Measurements from ENCODE around the gene CLSTN2. TPM values are rescaled to one million over a fixed set of nuclear protein-coding genes. Genes with fewer than 3 reads are reported as not detected.

The CLSTN2 gene
- total and polyA plus RNA-seq, 8 donors, result 0.31 to 1.1 (median 0.61) TPM

- intact Hi-C loops (cut with DNase I), result no loop called here
- no peaks in the 10 kb centered on the region for H3K36me3 ChIP-seq
- DNase-seq, result no peak
- no peak for ATAC-seq
- no peak overlapping the region for H3K27ac ChIP-seq
- no peaks in the 10 kb centered on the region for H3K4me1 ChIP-seq
- no peaks in the 10 kb centered on the region for H3K9me3 ChIP-seq
- H3K4me3 ChIP-seq, result no peak overlapping the region
- TF ChIP-seq CTCF (IDR thresholded peaks at IDR 0.05), result no peak
- H3K27me3 ChIP-seq, result no peaks in the 10 kb centered on the region
Observed at GRCh38 chr3:140096037-140096436, 161.1 kb downstream of the CLSTN2 start.

- ATAC-seq (no peak), DNase-seq (no peak)
- H3K4me3 ChIP-seq, result no peak overlapping the region
Observed at GRCh38 chr3:140097874-140098635, 163.1 kb downstream of the CLSTN2 start.

GRCh38 chr3:140100479-140100878 lies 165.5 kb downstream of the CLSTN2 start:
- intact Hi-C loops (cut with DNase I), result no loop called here
- Histone ChIP-seq H3K4me3 (no peak overlapping the region), H3K27ac (no peak overlapping the region), H3K27me3 (no peaks in the 10 kb centered on the region), H3K36me3 (no peaks in the 10 kb centered on the region), H3K9me3 (no peaks in the 10 kb centered on the region), H3K4me1 (no peaks in the 10 kb centered on the region)
- no peak for TF ChIP-seq CTCF (IDR thresholded peaks at IDR 0.05)
- DNase-seq, result no peak
- no peak for ATAC-seq

More at GRCh38 chr3:140097874-140098635, 163.1 kb downstream of the CLSTN2 start:
- no peaks in the 10 kb centered on the region for H3K27me3 ChIP-seq
- H3K4me1 ChIP-seq, result no peaks in the 10 kb centered on the region
- intact Hi-C loops (cut with DNase I), result no loop called here
- no peak overlapping the region for H3K27ac ChIP-seq
- TF ChIP-seq CTCF (IDR thresholded peaks at IDR 0.05), result no peak
- no peaks in the 10 kb centered on the region for H3K36me3 ChIP-seq
- H3K9me3 ChIP-seq, result no peaks in the 10 kb centered on the region

GRCh38 chr3:140103166-140103565 lies 168.2 kb downstream of the CLSTN2 start:
- H3K4me1 ChIP-seq, result no peaks in the 10 kb centered on the region
- H3K9me3 ChIP-seq, result no peaks in the 10 kb centered on the region
- H3K27ac ChIP-seq, result no peak overlapping the region
- H3K36me3 ChIP-seq, result no peaks in the 10 kb centered on the region
- ATAC-seq (no peak), DNase-seq (no peak)
- H3K27me3 ChIP-seq, result no peaks in the 10 kb centered on the region
- intact Hi-C loops (cut with DNase I), result no loop called here
- TF ChIP-seq CTCF (IDR thresholded peaks at IDR 0.05), result no peak
- H3K4me3 ChIP-seq, result no peak overlapping the region

GRCh38 chr3:140103986-140104645 lies 169.1 kb downstream of the CLSTN2 start:
- intact Hi-C loops (cut with DNase I), result no loop called here
- no peaks in the 10 kb centered on the region for H3K36me3 ChIP-seq
- no peak overlapping the region for H3K4me3 ChIP-seq
- no peak for TF ChIP-seq CTCF (IDR thresholded peaks at IDR 0.05)
- no peak for ATAC-seq
- H3K27me3 ChIP-seq, result no peaks in the 10 kb centered on the region
- no peak overlapping the region for H3K27ac ChIP-seq
- no peak for DNase-seq
- H3K4me1 ChIP-seq, result no peaks in the 10 kb centered on the region
- H3K9me3 ChIP-seq, result no peaks in the 10 kb centered on the region
